ENCODE data around the gene USP17L28.
"Not testable (repeated sequence)": the region's sequence is repeated elsewhere in the genome, so short reads cannot be mapped to it uniquely, and the experiment has no call there.

GRCh38 chr4:9379881-9380280 is 31.2 kb downstream of the USP17L28 start:
- not testable (repeated sequence) for TF ChIP-seq ZNF274 (IDR thresholded peaks at IDR 0.05; ENCODE audit: low read depth, low read length); CTCF (IDR thresholded peaks at IDR 0.05 in 2 of 3, conservative IDR thresholded peaks at IDR 0.05 in 1 of 3; ENCODE audit: borderline replicate concordance in 1 of 3, insufficient read depth in 1 of 3, low read depth in 2 of 3, low read length in 2 of 3); POLR2A (IDR thresholded peaks at IDR 0.05; ENCODE audit: borderline replicate concordance, extremely low read depth, insufficient read depth, insufficient read length); SP1 (IDR thresholded peaks at IDR 0.05; ENCODE audit: low read depth); YY1 (IDR thresholded peaks at IDR 0.05; ENCODE audit: extremely low read depth, insufficient replicate concordance, low read depth, low read length); EZH2phosphoT487 (IDR thresholded peaks at IDR 0.05; ENCODE audit: borderline replicate concordance); EZH2 (IDR thresholded peaks at IDR 0.05); SRF (IDR thresholded peaks at IDR 0.05; ENCODE audit: low read depth); CEBPB (IDR thresholded peaks at IDR 0.05; ENCODE audit: low read depth); MAX (IDR thresholded peaks at IDR 0.05); REST (IDR thresholded peaks at IDR 0.05; ENCODE audit: low read depth)

Measured in HCT116 (cell line).